Esophagus squamous epithelium (tissue), 5 donors: ENCODE measurements around the gene R3HCC1L. TPM values are rescaled to one million over a fixed set of nuclear protein-coding genes. Genes with fewer than 3 reads are reported as not detected.

Experiments
- DNase-seq: peaks from one replicate; lab custom pipeline; 2025; lab: John Stamatoyannopoulos, UW
- H3K27ac ChIP-seq, 4 donors: fragments of 200-600 bp; sonication (generic); one replicate each; pipeline ENCODE4 v1.5.1; 2016 to 2019; ENCODE audit warnings: mild to moderate bottlenecking in 1 of 4
- H3K27me3 ChIP-seq, 4 donors: fragments of 200-600 bp; sonication (generic); 1 replicate in 3 of 4; 2 replicates in 1 of 4; pipeline versions ENCODE4 v1.5.1 to v1.6.0; 2017 to 2021; ENCODE audit warnings: antibody characterized with exemption in 1 of 4
- H3K36me3 ChIP-seq, 3 donors: fragments of 200-600 bp; sonication (generic); one replicate each; pipeline ENCODE4 v1.5.1; 2016 to 2019
- H3K4me1 ChIP-seq, 3 donors: fragments of 200-600 bp; sonication (generic); one replicate each; pipeline ENCODE4 v1.5.1; 2017 to 2019
- H3K4me3 ChIP-seq, 4 donors: fragments of 200-600 bp; sonication (generic); 1 replicate in 3 of 4; 2 replicates in 1 of 4; pipeline ENCODE4 v1.5.1; 2016 to 2019; ENCODE audit warnings: mild to moderate bottlenecking in 2 of 4, moderate library complexity in 1 of 4
- H3K9me3 ChIP-seq, 3 donors: fragments of 200-600 bp; sonication (generic); one replicate each; pipeline ENCODE4 v1.5.1; 2016 to 2019
- POLR2A ChIP-seq, 4 donors: fragments of 450-650 bp; IDR thresholded peaks; one replicate each; pipeline ENCODE4 v1.6.1; 2017; ENCODE audit warnings: antibody characterized with exemption in 4 of 4, mild to moderate bottlenecking in 4 of 4, moderate library complexity in 3 of 4
- WGBS, 2 donors: methylation state at CpG; one replicate each; pipeline ENCODE4 v1.1.5; 2018; 5-methylcytosine and 5-hydroxymethylcytosine counted together
- intact Hi-C: fragments of 100-400 bp; cut with DNase I; formaldehyde crosslinking; loops from one replicate; pipeline ENCODE4 v1.15.0; 2022
- total RNA-seq, 4 donors: library from RNA; depleted of rRNA; stranded (reverse); fragments of >200 nt; gene quantifications; one replicate each; pipeline ENCODE4 v1.1.0, GENCODE V29; 2016
- TF ChIP-seq, protein P1 (sequence below), 6 experiments: fragments of 450-650 bp in 4 of 6; fragments of 200-600 bp in 2 of 6; sonication (generic) in 2 of 6; IDR thresholded peaks; one replicate each; pipeline ENCODE4 v1.5.1; 2016 to 2019; ENCODE audit warnings: antibody characterized with exemption in 6 of 6, mild to moderate bottlenecking in 4 of 6, moderate library complexity in 4 of 6
- donor health status: DM: yes; HTN: yes; CAD: no.

The R3HCC1L gene
- total RNA-seq, 4 donors from 2014 or later: 5.5 to 12.5 (median 10.1) TPM

DNA sequence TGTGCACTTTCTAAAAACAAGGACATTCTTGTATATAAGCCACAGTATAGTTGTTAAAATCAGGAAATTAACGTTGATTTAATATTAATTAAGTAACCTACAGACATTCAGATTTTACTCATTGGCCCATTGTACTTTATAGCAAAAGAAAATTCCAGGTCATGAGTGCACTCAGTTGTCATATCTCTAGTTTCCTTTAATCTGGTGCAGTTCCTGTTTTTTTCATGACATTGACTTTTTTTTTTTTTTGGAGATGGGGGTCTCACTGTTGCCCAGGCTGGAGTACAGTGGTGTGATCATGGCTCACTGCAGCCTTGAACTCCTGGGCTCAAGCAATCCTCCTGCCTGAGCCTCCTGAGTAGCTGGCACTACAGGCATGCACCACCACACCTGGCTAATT, 24.1 kb downstream of the R3HCC1L start:
- 64 to 86% methylated on average over 1 of the region's 1 CpG for WGBS, 2 donors
- no peak for DNase-seq
- intact Hi-C loops: no loop called here
- Histone ChIP-seq H3K27ac (no peak overlapping the region), H3K27me3 (no peaks in the 10 kb centered on the region), H3K4me3 (no peak overlapping the region), H3K36me3 (peaks cover 0 to 40% (median 0%) of the 10 kb centered on the region in 3 donors), H3K9me3 (no peaks in the 10 kb centered on the region), H3K4me1 (no peaks in the 10 kb centered on the region)
- TF ChIP-seq, protein P1, sequence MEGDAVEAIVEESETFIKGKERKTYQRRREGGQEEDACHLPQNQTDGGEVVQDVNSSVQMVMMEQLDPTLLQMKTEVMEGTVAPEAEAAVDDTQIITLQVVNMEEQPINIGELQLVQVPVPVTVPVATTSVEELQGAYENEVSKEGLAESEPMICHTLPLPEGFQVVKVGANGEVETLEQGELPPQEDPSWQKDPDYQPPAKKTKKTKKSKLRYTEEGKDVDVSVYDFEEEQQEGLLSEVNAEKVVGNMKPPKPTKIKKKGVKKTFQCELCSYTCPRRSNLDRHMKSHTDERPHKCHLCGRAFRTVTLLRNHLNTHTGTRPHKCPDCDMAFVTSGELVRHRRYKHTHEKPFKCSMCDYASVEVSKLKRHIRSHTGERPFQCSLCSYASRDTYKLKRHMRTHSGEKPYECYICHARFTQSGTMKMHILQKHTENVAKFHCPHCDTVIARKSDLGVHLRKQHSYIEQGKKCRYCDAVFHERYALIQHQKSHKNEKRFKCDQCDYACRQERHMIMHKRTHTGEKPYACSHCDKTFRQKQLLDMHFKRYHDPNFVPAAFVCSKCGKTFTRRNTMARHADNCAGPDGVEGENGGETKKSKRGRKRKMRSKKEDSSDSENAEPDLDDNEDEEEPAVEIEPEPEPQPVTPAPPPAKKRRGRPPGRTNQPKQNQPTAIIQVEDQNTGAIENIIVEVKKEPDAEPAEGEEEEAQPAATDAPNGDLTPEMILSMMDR (IDR thresholded peaks at IDR 0.05): no peak
- no peak for TF ChIP-seq POLR2A (IDR thresholded peaks at IDR 0.05)

DNA sequence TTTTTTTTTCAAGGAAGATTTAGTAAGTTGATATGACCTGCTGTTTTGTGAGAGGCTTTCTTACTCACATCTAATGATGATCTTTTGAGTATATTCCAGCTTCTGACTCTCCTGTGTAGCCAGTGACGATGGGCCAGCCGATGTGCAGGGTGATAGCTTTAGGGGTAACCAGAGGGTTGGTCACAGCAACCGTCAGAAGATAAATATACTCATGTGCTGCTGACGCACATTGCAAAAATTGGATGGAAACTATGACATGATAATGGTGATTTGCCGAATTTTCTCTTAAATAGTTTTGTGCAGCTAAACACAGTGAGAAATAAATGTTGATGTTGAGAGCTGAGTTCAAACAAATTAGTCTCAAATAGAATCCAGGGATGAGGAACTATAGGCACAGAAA, 29.5 kb downstream of the R3HCC1L start:
- no peaks in the 10 kb centered on the region for H3K4me1 ChIP-seq

GRCh38 chr10:98167191-98167590, 32.7 kb downstream of the R3HCC1L start:
- no peak for DNase-seq
- Histone ChIP-seq H3K27me3 (no peaks in the 10 kb centered on the region), H3K4me1 (peaks cover 0 to 10% (median 0%) of the 10 kb centered on the region in 3 donors), H3K4me3 (no peak overlapping the region), H3K36me3 (peaks cover 0 to 63% (median 0%) of the 10 kb centered on the region in 3 donors), H3K27ac (no peak overlapping the region), H3K9me3 (no peaks in the 10 kb centered on the region)
- TF ChIP-seq POLR2A (IDR thresholded peaks at IDR 0.05): no peak
- TF ChIP-seq, protein P1 (IDR thresholded peaks at IDR 0.05): no peak
- intact Hi-C loops: loop anchor here (10.0 kb wide), 1 partner anchor 138 kb away; no protein-coding TSS in a partner anchor
- WGBS, 2 donors: 71 to 78% methylated on average over 2 of the region's 2 CpGs

More for the DNA sequence above, 29.5 kb downstream of the R3HCC1L start:
- no peak overlapping the region for H3K4me3 ChIP-seq
- H3K27ac ChIP-seq: no peak overlapping the region
- H3K9me3 ChIP-seq: no peaks in the 10 kb centered on the region
- TF ChIP-seq, protein P1 (IDR thresholded peaks at IDR 0.05): no peak
- no peak for TF ChIP-seq POLR2A (IDR thresholded peaks at IDR 0.05)
- no peaks in the 10 kb centered on the region for H3K27me3 ChIP-seq
- H3K36me3 ChIP-seq: peaks cover 0 to 63% (median 0%) of the 10 kb centered on the region in 3 donors
- WGBS, 2 donors: 81 to 89% methylated on average over 5 of the region's 5 CpGs
- DNase-seq: no peak
- intact Hi-C loops: loop anchor here (10.0 kb wide), 1 partner anchor 141 kb away; no protein-coding TSS in a partner anchor

DNA sequence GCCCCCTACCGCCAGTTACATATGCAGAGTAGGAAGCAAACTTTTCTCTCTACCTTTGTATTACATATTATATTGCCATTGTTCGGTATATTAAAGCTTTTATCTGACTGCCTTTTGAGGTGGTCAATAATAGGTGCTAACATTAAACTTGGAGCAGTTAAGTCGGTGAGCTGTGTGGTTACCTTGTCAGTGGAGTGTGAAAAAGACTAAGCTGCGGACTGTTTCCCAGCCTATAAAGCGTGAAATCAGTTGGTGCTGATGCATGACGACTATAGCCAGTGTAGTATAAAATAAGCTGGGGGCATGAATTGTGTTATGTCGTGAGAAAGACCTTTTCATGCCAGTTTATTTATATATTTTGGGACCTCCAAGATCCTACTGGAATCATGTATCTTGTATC, 33.7 kb downstream of the R3HCC1L start:
- peaks cover 0 to 55% (median 0%) of the 10 kb centered on the region in 3 donors for H3K36me3 ChIP-seq
- WGBS, 2 donors: 80 to 91% methylated on average over 7 of the region's 7 CpGs
- H3K27ac ChIP-seq: no peak overlapping the region
- H3K4me1 ChIP-seq: peaks cover 0 to 14% (median 0%) of the 10 kb centered on the region in 3 donors
- no peaks in the 10 kb centered on the region for H3K9me3 ChIP-seq
- H3K27me3 ChIP-seq: no peaks in the 10 kb centered on the region
- no peak for DNase-seq
- no peak overlapping the region for H3K4me3 ChIP-seq
- TF ChIP-seq, protein P1 (IDR thresholded peaks at IDR 0.05): no peak
- no peak for TF ChIP-seq POLR2A (IDR thresholded peaks at IDR 0.05)
- intact Hi-C loops: loop anchor here (10.0 kb wide), 1 partner anchor 137 kb away; no protein-coding TSS in a partner anchor

GRCh38 chr10:98168766-98169165, 34.3 kb downstream of the R3HCC1L start:
- 87 to 91% methylated on average over 3 of the region's 3 CpGs for WGBS, 2 donors
- H3K36me3 ChIP-seq: peaks cover 0 to 55% (median 0%) of the 10 kb centered on the region in 3 donors
- no peak overlapping the region for H3K4me3 ChIP-seq
- H3K27ac ChIP-seq: no peak overlapping the region
- H3K4me1 ChIP-seq: peaks cover 0 to 14% (median 0%) of the 10 kb centered on the region in 3 donors
- DNase-seq: no peak
- intact Hi-C loops: loop anchor here (10.0 kb wide), 1 partner anchor 136 kb away; no protein-coding TSS in a partner anchor
- H3K27me3 ChIP-seq: no peaks in the 10 kb centered on the region
- no peaks in the 10 kb centered on the region for H3K9me3 ChIP-seq
- no peak for TF ChIP-seq POLR2A (IDR thresholded peaks at IDR 0.05)
- TF ChIP-seq, protein P1 (IDR thresholded peaks at IDR 0.05): no peak
